Measurements from ENCODE around the gene ZFAND2B. TPM values are rescaled to one million over a fixed set of nuclear protein-coding genes. Genes with fewer than 3 reads are reported as not detected.

Gene ZFAND2B
- total RNA-seq (44.8 TPM), polyA plus RNA-seq (ENCODE audit: insufficient read depth, low read depth, low replicate concordance) (72.6 TPM)
- long read RNA-seq, donor 1, partial matches to known transcripts: 5 of 18 reads
- long read RNA-seq, donor 1, other reads (novel, unspliced or antisense): 0 of 18 reads
- long read RNA-seq, donor 2, transcript ZFAND2B-212 (10 exons, 1,199 nt): major isoform, 7 of 16 reads
- long read RNA-seq, donor 2, partial matches to known transcripts: 0 of 16 reads
- long read RNA-seq, donor 2, other reads (novel, unspliced or antisense): 0 of 16 reads
- long read RNA-seq, donor 3, transcript ZFAND2B-212 (10 exons, 1,199 nt): major isoform, 6 of 33 reads
- long read RNA-seq, donor 3, partial matches to known transcripts: 0 of 33 reads
- long read RNA-seq, donor 3, other reads (novel, unspliced or antisense): 17 of 33 reads
- long read RNA-seq, donor 4, transcript ZFAND2B-201 (9 exons, 1,314 nt): major isoform, 5 of 17 reads
- long read RNA-seq, donor 4, partial matches to known transcripts: 0 of 17 reads
- long read RNA-seq, donor 4, other reads (novel, unspliced or antisense): 0 of 17 reads
- long read RNA-seq, donor 5: 0 reads
- long read RNA-seq, donor 6, transcript ZFAND2B-212 (10 exons, 1,199 nt): major isoform, 5 of 9 reads
- long read RNA-seq, donor 6, partial matches to known transcripts: 0 of 9 reads
- long read RNA-seq, donor 6, other reads (novel, unspliced or antisense): 0 of 9 reads
- long read RNA-seq, donor 7, transcript ZFAND2B-212 (10 exons, 1,199 nt): minor isoform, 7 of 44 reads
- long read RNA-seq, donor 7, transcript ZFAND2B-201 (9 exons, 1,314 nt): major isoform, 12 of 44 reads
- long read RNA-seq, donor 7, transcript ZFAND2B-204 (7 exons, 886 nt): minor isoform, 6 of 44 reads
- long read RNA-seq, donor 7, partial matches to known transcripts: 6 of 44 reads
- long read RNA-seq, donor 7, other reads (novel, unspliced or antisense): 8 of 44 reads
- long read RNA-seq, donor 8, partial matches to known transcripts: 0 of 15 reads
- long read RNA-seq, donor 8, other reads (novel, unspliced or antisense): 0 of 15 reads
- long read RNA-seq, donor 9, partial matches to known transcripts: 0 of 10 reads
- long read RNA-seq, donor 9, other reads (novel, unspliced or antisense): 0 of 10 reads
- long read RNA-seq, donor 10, partial matches to known transcripts: 6 of 21 reads
- long read RNA-seq, donor 10, other reads (novel, unspliced or antisense): 5 of 21 reads

- intact Hi-C loops (cut with DNase I): no loop called here
- DNase-seq: peak; percentile 95 to 98 (median 98)
- Histone ChIP-seq H3K36me3 (ENCODE audit: control insufficient read depth in 2 of 3, insufficient read depth in 3 of 3, low read length in 3 of 3) (peaks cover 0 to 19% (median 10%) of the 10 kb centered on the region in 3 donors), H3K4me3 (ENCODE audit: low read length in 3 of 3) (peak within 1 kb of the TSS; percentile 89 to 93 (median 92)), H3K4me1 (ENCODE audit: control insufficient read depth in 2 of 3, insufficient read depth in 2 of 3, low read depth in 1 of 3, low read length in 3 of 3) (peaks cover 8 to 14% (median 9%) of the 10 kb centered on the region in 3 donors), H3K27ac (ENCODE audit: low read depth in 2 of 2, low read length in 2 of 2) (peak within 1 kb of the TSS; percentile 97 to 98), H3K27me3 (ENCODE audit: control insufficient read depth, insufficient read depth, low read length) (no peaks in the 10 kb centered on the region), H3K9me3 (ENCODE audit: control insufficient read depth in 2 of 3, insufficient read depth in 1 of 3, low read length in 3 of 3) (no peaks in the 10 kb centered on the region), H3K9ac (ENCODE audit: low read length in 3 of 3) (peak within 1 kb of the TSS; percentile 92 to 100 (median 96))
- no peak for TF ChIP-seq CTCF (IDR thresholded peaks at IDR 0.05; ENCODE audit: borderline replicate concordance, extremely low read depth, insufficient read depth)
- FAIRE-seq: no peak
Observed at GRCh38 chr2:219206328-219207133, at the start of gene ZFAND2B. Gene ZFAND2B (plus strand): TSS chr2:219206782. CDS start chr2:219206988, 206 bp downstream.

- FAIRE-seq: no peak
- H3K36me3 ChIP-seq (ENCODE audit: control insufficient read depth in 2 of 3, insufficient read depth in 3 of 3, low read length in 3 of 3): peaks cover 0 to 3% (median 0%) of the 10 kb centered on the region in 3 donors
- peaks cover 0 to 3% (median 0%) of the 10 kb centered on the region in 3 donors for H3K4me1 ChIP-seq (ENCODE audit: control insufficient read depth in 2 of 3, insufficient read depth in 2 of 3, low read depth in 1 of 3, low read length in 3 of 3)
- no peaks in the 10 kb centered on the region for H3K27me3 ChIP-seq (ENCODE audit: control insufficient read depth, insufficient read depth, low read length)
- H3K27ac ChIP-seq (ENCODE audit: low read depth in 2 of 2, low read length in 2 of 2): no peak overlapping the region
- no peak for DNase-seq
- no peak for TF ChIP-seq CTCF (IDR thresholded peaks at IDR 0.05; ENCODE audit: borderline replicate concordance, extremely low read depth, insufficient read depth)
- intact Hi-C loops (cut with DNase I): loop anchor here (10.0 kb wide), 1 partner anchor 103 kb away; no protein-coding TSS in a partner anchor
- H3K9ac ChIP-seq (ENCODE audit: low read length in 3 of 3): no peak overlapping the region
- H3K4me3 ChIP-seq (ENCODE audit: low read length in 3 of 3): no peak overlapping the region
- no peaks in the 10 kb centered on the region for H3K9me3 ChIP-seq (ENCODE audit: control insufficient read depth in 2 of 3, insufficient read depth in 1 of 3, low read length in 3 of 3)
Observed at GRCh38 chr2:219157396-219157795, 49.2 kb upstream of the ZFAND2B start.

GRCh38 chr2:219158025-219158424 lies 48.6 kb upstream of the ZFAND2B start:
- no peak for DNase-seq
- Histone ChIP-seq H3K36me3 (ENCODE audit: control insufficient read depth in 2 of 3, insufficient read depth in 3 of 3, low read length in 3 of 3) (peaks cover 0 to 3% (median 0%) of the 10 kb centered on the region in 3 donors), H3K4me1 (ENCODE audit: control insufficient read depth in 2 of 3, insufficient read depth in 2 of 3, low read depth in 1 of 3, low read length in 3 of 3) (peaks cover 0 to 3% (median 0%) of the 10 kb centered on the region in 3 donors), H3K9ac (ENCODE audit: low read length in 3 of 3) (no peak overlapping the region), H3K27me3 (ENCODE audit: control insufficient read depth, insufficient read depth, low read length) (no peaks in the 10 kb centered on the region), H3K4me3 (ENCODE audit: low read length in 3 of 3) (no peak overlapping the region), H3K9me3 (ENCODE audit: control insufficient read depth in 2 of 3, insufficient read depth in 1 of 3, low read length in 3 of 3) (no peaks in the 10 kb centered on the region), H3K27ac (ENCODE audit: low read depth in 2 of 2, low read length in 2 of 2) (no peak overlapping the region)
- FAIRE-seq: no peak
- TF ChIP-seq CTCF (IDR thresholded peaks at IDR 0.05; ENCODE audit: borderline replicate concordance, extremely low read depth, insufficient read depth): no peak
- intact Hi-C loops (cut with DNase I): loop anchor here (10.0 kb wide), 1 partner anchor 103 kb away; no protein-coding TSS in a partner anchor
